ENCODE measurements around the gene AMPH.

AMPH gene

DNA sequence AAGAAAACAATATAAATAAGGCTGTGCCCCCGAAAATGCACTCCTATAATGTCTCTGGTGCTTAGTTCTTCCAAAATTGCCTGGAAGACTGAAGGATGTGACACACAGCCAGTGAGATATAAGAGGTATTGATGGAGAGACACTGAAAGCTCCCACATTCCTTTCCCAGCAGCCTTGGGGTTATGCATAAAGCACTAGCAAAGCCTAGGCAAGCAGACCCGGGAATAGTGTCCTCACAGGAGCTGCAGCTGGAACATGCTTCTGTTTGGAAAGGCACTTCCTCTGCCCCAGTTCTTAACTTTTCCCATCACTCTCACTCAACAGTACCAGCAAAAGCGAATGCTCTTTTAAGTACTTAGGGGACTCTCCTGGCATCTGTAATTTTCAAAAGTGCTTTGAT is 178.0 kb downstream of the AMPH start:
- TF ChIP-seq POLR2AphosphoS5 (IDR thresholded peaks at IDR 0.05; ENCODE audit: low read depth) (no peak), GABPA (IDR thresholded peaks at IDR 0.05; ENCODE audit: low read depth) (no peak), SPI1 (IDR thresholded peaks at IDR 0.05; ENCODE audit: borderline replicate concordance, low read depth) (no peak)
- TF ChIP-seq, protein P1, sequence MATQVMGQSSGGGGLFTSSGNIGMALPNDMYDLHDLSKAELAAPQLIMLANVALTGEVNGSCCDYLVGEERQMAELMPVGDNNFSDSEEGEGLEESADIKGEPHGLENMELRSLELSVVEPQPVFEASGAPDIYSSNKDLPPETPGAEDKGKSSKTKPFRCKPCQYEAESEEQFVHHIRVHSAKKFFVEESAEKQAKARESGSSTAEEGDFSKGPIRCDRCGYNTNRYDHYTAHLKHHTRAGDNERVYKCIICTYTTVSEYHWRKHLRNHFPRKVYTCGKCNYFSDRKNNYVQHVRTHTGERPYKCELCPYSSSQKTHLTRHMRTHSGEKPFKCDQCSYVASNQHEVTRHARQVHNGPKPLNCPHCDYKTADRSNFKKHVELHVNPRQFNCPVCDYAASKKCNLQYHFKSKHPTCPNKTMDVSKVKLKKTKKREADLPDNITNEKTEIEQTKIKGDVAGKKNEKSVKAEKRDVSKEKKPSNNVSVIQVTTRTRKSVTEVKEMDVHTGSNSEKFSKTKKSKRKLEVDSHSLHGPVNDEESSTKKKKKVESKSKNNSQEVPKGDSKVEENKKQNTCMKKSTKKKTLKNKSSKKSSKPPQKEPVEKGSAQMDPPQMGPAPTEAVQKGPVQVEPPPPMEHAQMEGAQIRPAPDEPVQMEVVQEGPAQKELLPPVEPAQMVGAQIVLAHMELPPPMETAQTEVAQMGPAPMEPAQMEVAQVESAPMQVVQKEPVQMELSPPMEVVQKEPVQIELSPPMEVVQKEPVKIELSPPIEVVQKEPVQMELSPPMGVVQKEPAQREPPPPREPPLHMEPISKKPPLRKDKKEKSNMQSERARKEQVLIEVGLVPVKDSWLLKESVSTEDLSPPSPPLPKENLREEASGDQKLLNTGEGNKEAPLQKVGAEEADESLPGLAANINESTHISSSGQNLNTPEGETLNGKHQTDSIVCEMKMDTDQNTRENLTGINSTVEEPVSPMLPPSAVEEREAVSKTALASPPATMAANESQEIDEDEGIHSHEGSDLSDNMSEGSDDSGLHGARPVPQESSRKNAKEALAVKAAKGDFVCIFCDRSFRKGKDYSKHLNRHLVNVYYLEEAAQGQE (IDR thresholded peaks at IDR 0.05; ENCODE audit: insufficient replicate concordance, low read depth) = no peak
- TF ChIP-seq, protein P2, sequence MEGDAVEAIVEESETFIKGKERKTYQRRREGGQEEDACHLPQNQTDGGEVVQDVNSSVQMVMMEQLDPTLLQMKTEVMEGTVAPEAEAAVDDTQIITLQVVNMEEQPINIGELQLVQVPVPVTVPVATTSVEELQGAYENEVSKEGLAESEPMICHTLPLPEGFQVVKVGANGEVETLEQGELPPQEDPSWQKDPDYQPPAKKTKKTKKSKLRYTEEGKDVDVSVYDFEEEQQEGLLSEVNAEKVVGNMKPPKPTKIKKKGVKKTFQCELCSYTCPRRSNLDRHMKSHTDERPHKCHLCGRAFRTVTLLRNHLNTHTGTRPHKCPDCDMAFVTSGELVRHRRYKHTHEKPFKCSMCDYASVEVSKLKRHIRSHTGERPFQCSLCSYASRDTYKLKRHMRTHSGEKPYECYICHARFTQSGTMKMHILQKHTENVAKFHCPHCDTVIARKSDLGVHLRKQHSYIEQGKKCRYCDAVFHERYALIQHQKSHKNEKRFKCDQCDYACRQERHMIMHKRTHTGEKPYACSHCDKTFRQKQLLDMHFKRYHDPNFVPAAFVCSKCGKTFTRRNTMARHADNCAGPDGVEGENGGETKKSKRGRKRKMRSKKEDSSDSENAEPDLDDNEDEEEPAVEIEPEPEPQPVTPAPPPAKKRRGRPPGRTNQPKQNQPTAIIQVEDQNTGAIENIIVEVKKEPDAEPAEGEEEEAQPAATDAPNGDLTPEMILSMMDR (IDR thresholded peaks at IDR 0.05; ENCODE audit: insufficient read depth, low read length) = no peak
- no peak overlapping the region for H3K27ac ChIP-seq (replicated peaks)
- no peak for DNase-seq (ENCODE audit: low read depth in 1 of 2, low spot score in 1 of 2)
- no peak overlapping the region for H3K4me3 ChIP-seq (replicated peaks; ENCODE audit: insufficient read depth, low read length)
- H3K27me3 ChIP-seq (ENCODE audit: insufficient read depth, poor library complexity, severe bottlenecking) = peaks cover 4% of the 10 kb centered on the region

DNA sequence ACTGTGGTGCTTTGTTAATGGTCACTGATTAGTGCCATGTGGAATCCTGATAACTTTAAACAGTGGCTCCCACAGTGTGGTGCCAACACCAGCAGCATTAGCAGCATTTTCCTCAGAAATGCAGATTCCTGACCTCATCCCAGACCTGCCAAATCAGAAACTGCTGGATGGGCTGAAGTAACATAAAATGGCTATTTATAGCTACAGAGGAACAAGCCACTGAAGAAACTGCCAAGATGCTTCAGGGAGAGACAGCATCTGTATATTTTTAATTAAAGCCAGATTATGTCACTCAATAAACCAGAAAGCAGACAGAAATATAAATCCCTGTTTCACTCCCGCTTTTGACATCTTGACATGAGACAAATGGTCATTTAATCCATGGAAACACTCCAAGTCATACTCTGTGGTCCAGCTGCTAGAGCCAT is 178.5 kb downstream of the AMPH start:
- TF ChIP-seq POLR2AphosphoS5 (IDR thresholded peaks at IDR 0.05; ENCODE audit: low read depth) (no peak), GABPA (IDR thresholded peaks at IDR 0.05; ENCODE audit: low read depth) (no peak), SPI1 (IDR thresholded peaks at IDR 0.05; ENCODE audit: borderline replicate concordance, low read depth) (no peak)
- TF ChIP-seq, protein P2 (IDR thresholded peaks at IDR 0.05; ENCODE audit: insufficient read depth, low read length) = no peak
- TF ChIP-seq, protein P1 (IDR thresholded peaks at IDR 0.05; ENCODE audit: insufficient replicate concordance, low read depth) = no peak
- Histone ChIP-seq H3K27me3 (ENCODE audit: insufficient read depth, poor library complexity, severe bottlenecking) (peaks cover 4% of the 10 kb centered on the region), H3K4me3 (replicated peaks; ENCODE audit: insufficient read depth, low read length) (no peak overlapping the region), H3K27ac (replicated peaks) (no peak overlapping the region)
- no peak for DNase-seq (ENCODE audit: low read depth in 1 of 2, low spot score in 1 of 2)

DNA sequence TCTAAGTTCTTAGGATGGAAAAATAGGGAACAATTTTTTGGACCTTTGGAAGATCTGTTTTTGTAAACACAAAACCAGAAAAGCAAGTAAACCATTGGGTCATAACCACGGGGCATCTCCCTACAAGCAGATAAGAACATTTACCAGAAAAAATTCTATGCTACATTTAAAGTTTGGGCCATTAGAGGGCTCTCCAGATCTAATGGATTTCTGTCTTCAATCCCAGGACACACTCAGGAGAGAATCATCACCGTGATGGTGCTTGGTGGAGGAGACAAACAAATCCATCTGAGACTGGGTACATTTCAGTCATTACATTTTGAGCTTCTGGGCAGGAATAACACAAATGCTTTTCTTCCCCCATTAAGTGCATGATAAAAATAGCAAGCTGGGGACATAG is 179.3 kb downstream of the AMPH start:
- no peak for TF ChIP-seq POLR2AphosphoS5 (IDR thresholded peaks at IDR 0.05; ENCODE audit: low read depth)
- TF ChIP-seq SPI1 (IDR thresholded peaks at IDR 0.05; ENCODE audit: borderline replicate concordance, low read depth) = no peak
- TF ChIP-seq, protein P1 (IDR thresholded peaks at IDR 0.05; ENCODE audit: insufficient replicate concordance, low read depth) = no peak
- Histone ChIP-seq H3K27me3 (ENCODE audit: insufficient read depth, poor library complexity, severe bottlenecking) (peaks cover 4% of the 10 kb centered on the region), H3K27ac (replicated peaks) (no peak overlapping the region), H3K4me3 (replicated peaks; ENCODE audit: insufficient read depth, low read length) (no peak overlapping the region)
- DNase-seq (ENCODE audit: low read depth in 1 of 2, low spot score in 1 of 2) = no peak

All from HL-60 (cell line).